GM04504 (cell line): ENCODE data around the gene C11orf54.
"Not testable (repeated sequence)": the region's sequence is repeated elsewhere in the genome, so short reads cannot be mapped to it uniquely, and the experiment has no call there.

ENCODE experiments used
- DNase-seq: peaks from one replicate; pipeline ENCODE4 v3.0.0-alpha.2; 2012; ENCODE audit warnings: low read depth

C11orf54 gene

GRCh38 chr11:93767018-93767417 lies 25.5 kb downstream of the C11orf54 start:
- no peak for DNase-seq

GRCh38 chr11:93770160-93770559 lies 28.7 kb downstream of the C11orf54 start:
- no peak for DNase-seq

GRCh38 chr11:93772123-93772522 lies 30.7 kb downstream of the C11orf54 start:
- DNase-seq: no peak

- no peak for DNase-seq
These were observed 31.6 kb downstream of the C11orf54 start for GRCh38 chr11:93773045-93773477.

GRCh38 chr11:93773601-93774200 lies 32.2 kb downstream of the C11orf54 start:
- no peak for DNase-seq

GRCh38 chr11:93774560-93774959 lies 33.1 kb downstream of the C11orf54 start:
- DNase-seq: not testable (repeated sequence)

- DNase-seq: no peak
These were observed 33.8 kb downstream of the C11orf54 start for GRCh38 chr11:93775289-93775688.

- no peak for DNase-seq
These were observed 41.9 kb downstream of the C11orf54 start for GRCh38 chr11:93783362-93783761.

GRCh38 chr11:93783765-93784144 lies 42.3 kb downstream of the C11orf54 start:
- DNase-seq: no peak

- DNase-seq: peak; percentile 80
These were observed 42.9 kb downstream of the C11orf54 start, which contains the start of gene MED17 for GRCh38 chr11:93784145-93784934. Gene MED17 (plus strand): TSS chr11:93784282. CDS start chr11:93784514, 232 bp downstream.

GRCh38 chr11:93784935-93785360 lies 43.5 kb downstream of the C11orf54 start:
- DNase-seq: no peak

- no peak for DNase-seq
These were observed 50.0 kb downstream of the C11orf54 start for GRCh38 chr11:93791493-93791892.

GRCh38 chr11:93796441-93797231 lies 55.2 kb downstream of the C11orf54 start:
- DNase-seq: no peak

- no peak for DNase-seq
These were observed 59.9 kb downstream of the C11orf54 start for GRCh38 chr11:93801366-93801765.

- DNase-seq: no peak
These were observed 63.4 kb downstream of the C11orf54 start for GRCh38 chr11:93804879-93805278.

GRCh38 chr11:93807980-93808379 lies 66.5 kb downstream of the C11orf54 start:
- DNase-seq: no peak

GRCh38 chr11:93813974-93814373 lies 72.5 kb downstream of the C11orf54 start:
- DNase-seq: no peak
